D721Med (cell line): ENCODE measurements around the gene RBM15B.
A peak's percentile ranks its signal among the peaks of the same experiment; 100 is the strongest.

Source experiments
- DNase-seq: peaks from one replicate; pipeline ENCODE4 v3.0.0; 2011; ENCODE audit warnings: low spot score; ENCODE audit not compliant: insufficient read length
- FAIRE-seq: peaks from 2 replicates; lab custom pipeline; 2011; peaks lifted over from hg19 to GRCh38; lab: Jason Lieb, UNC
- TF ChIP-seq, protein P1 (sequence below): IDR thresholded peaks from 2 replicates; pipeline ENCODE4 v1.5.1; 2012; ENCODE audit warnings: mild to moderate bottlenecking, control low read depth; ENCODE audit not compliant: insufficient read depth; ENCODE audit errors: missing control alignments

Gene RBM15B

DNA sequence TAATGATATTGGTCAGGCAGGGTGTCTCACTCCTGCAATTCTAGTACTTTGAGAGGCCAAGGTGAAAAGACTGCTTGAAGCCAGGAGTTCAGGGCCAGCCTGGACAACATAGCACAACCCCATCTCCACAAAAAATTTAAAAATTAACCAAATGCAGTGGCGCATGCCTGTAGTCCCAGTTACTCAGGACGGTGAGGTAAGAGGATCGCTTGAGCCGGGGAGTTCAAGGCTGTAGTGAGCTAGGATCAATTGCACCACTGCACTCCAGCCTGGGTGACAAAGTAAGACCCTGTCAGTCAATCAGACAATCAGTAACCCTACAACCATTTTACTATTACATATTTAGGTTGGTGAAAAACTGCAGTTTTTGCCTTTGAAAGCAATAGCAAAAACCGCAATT lies 43.0 kb downstream of the RBM15B start:
- TF ChIP-seq, protein P1, sequence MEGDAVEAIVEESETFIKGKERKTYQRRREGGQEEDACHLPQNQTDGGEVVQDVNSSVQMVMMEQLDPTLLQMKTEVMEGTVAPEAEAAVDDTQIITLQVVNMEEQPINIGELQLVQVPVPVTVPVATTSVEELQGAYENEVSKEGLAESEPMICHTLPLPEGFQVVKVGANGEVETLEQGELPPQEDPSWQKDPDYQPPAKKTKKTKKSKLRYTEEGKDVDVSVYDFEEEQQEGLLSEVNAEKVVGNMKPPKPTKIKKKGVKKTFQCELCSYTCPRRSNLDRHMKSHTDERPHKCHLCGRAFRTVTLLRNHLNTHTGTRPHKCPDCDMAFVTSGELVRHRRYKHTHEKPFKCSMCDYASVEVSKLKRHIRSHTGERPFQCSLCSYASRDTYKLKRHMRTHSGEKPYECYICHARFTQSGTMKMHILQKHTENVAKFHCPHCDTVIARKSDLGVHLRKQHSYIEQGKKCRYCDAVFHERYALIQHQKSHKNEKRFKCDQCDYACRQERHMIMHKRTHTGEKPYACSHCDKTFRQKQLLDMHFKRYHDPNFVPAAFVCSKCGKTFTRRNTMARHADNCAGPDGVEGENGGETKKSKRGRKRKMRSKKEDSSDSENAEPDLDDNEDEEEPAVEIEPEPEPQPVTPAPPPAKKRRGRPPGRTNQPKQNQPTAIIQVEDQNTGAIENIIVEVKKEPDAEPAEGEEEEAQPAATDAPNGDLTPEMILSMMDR: no peak
- no peak for DNase-seq
- no peak for FAIRE-seq

DNA sequence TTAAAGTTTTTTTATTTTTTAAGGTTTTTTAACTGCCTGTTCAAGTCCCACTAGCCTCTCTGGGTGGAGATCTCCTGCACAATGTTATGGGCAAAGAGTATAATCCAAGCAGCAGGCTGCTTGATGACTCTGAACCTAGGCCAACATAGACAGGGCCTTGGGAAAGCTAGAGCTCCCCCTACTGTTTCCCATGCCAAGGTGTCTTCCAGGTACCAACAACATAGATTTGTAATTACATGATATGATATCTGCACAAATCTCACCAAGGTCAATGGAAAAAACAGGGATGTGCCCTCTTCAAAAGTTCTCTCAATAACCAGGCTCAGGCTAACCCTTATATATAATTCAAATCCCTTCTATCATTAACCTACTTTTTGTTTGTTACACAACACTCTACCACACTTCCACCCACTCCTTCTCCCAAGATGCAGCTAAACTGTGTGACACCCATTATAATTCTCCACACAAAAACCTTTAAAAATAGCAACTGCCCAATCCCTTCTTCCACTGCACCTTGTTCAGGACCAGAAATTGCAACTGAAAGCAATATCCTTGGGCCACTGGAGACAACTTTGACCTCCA lies 43.8 kb downstream of the RBM15B start:
- TF ChIP-seq, protein P1: peak; percentile 71
- no peak for FAIRE-seq
- peak; percentile 41 for DNase-seq

DNA sequence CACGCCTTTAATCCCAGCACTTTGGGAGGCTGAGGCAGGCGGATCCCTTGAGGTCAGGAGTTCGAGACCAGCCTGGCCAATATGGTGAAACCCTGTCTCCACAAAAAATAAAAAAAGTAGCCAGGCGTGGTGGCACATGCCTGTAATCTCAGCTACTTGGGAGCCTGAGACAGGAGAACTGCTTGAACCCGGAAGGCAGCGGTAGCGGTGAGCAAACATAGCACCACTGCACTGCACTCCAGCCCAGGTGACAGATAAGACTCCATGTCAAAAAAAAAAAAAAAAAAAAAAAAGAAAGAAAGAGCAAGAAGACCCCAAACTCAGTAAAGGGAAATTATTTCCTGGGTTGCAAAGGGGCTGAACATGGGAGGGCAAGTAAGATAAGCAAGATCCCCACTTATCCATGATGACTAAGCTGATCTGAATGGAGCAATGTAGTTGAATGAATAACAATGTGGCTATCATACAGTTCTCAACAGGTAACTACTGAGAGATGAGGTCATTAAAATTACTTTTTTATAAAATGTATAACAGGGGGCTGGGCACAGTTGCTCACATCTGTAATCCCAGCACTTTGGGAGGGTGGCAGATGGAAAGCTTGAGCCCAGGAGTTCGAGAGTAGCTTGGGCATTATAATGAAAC lies 46.0 kb downstream of the RBM15B start:
- TF ChIP-seq, protein P1: no peak
- no peak for DNase-seq
- FAIRE-seq: no peak

DNA sequence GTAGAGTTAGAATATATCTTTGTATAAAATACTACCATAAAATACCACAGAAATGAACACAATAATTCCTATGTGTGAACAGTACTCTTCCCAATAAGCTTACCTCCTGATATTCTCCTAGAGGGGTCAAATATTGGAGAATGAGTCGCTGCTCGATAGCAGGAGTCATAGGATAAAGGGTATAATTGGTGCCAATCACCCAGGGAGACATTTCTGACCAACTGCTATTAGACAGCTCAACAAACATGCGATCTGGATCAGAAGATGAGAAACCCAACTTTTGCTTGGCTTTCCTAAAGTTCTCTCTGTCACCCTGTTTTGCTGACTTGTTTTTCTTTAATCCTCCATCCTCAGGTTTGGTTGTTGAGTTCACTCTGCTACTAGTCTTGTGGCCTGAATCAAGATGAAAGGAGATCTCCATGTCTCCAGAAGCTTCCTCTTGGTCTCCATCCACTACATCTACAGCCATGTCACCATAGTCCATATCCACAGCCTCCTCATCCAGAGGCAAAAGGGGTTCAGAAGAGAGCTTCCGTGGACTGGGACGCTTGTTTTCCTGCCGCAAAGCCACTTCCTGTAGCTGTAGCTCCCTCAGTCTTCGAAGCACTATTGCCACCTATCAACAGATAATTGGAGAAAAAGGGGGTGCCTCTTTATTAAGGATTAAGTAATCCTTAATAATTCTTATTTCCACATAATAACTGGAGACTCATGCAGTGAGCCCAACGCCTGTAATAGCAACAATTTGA lies 50.4 kb downstream of the RBM15B start:
- DNase-seq (no peak), FAIRE-seq (no peak)
- TF ChIP-seq, protein P1: no peak

DNA sequence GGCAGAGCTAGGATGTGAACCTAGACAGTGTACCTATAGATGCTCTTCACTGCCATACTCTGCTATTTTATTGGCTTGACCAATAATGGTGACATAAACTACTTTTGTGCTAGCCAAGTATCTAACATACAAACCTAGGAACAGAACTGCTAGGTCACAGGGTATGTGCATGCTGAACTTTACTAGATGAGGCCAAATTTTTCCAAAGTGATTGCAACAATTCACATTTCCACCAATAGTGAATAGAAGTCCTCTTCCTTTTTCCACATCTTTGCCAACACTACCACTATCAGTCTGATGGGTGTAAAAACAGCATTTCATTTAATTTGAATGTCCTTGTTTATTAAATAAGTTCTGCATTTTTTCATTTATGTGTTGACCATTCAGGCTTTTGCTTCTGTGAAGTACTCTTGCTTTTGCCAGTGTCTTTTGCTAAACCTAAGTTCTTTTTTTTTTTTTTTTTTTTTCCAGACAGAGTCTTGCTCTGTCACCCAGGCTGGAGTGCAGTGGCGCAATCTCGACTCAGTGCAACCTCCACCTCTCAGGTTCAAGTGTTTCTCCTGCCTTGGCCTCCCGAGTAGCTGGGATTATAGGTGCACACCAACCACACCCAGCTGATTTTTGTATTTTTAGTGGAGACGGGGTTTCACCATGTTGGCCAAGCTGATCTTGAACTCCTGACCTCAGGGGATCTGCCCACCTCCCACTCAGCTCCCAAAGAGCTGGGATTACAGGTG lies 54.6 kb downstream of the RBM15B start:
- no peak for DNase-seq
- peak; percentile 77 for FAIRE-seq

More for the DNA sequence above, 54.6 kb downstream of the RBM15B start:
- TF ChIP-seq, protein P1: no peak
